Mononuclear cell (primary cell): Measurements from ENCODE around the gene PUS7. TPM values are rescaled to one million over a fixed set of nuclear protein-coding genes. Genes with fewer than 3 reads are reported as not detected.
"Not testable (repeated sequence)": the region's sequence is repeated elsewhere in the genome, so short reads cannot be mapped to it uniquely, and the experiment has no call there.

Experiments
- H3K27me3 ChIP-seq: 2 replicates; pipeline ENCODE4 v1.6.0; 2011; ENCODE audit warnings: low read length, control low read depth; ENCODE audit not compliant: insufficient read depth
- H3K4me1 ChIP-seq: 2 replicates; pipeline ENCODE4 v1.5.1; 2011; ENCODE audit warnings: mild to moderate bottlenecking, low read length, control low read depth; ENCODE audit not compliant: insufficient read depth
- H3K4me3 ChIP-seq: 2 replicates; pipeline ENCODE4 v1.5.1; 2011; ENCODE audit warnings: mild to moderate bottlenecking, low read length, moderate library complexity
- H3K9me3 ChIP-seq: 2 replicates; pipeline ENCODE4 v1.5.1; 2011; ENCODE audit warnings: low read depth, mild to moderate bottlenecking, control low read depth, low read length
- total RNA-seq: library from RNA; depleted of rRNA; stranded (reverse); fragments of >200 nt; gene quantifications from one replicate; pipeline ENCODE4 v1.2.3, GENCODE V29; 2012

The PUS7 gene
- total RNA-seq, 1 donor, result 6.3 TPM

- H3K4me1 ChIP-seq, H3K27me3 ChIP-seq, H3K4me3 ChIP-seq, H3K9me3 ChIP-seq: not testable (repeated sequence)
These were observed 79.9 kb downstream of the PUS7 start for GRCh38 chr7:105442214-105442613.

GRCh38 chr7:105439174-105439893 lies 82.7 kb downstream of the PUS7 start:
- Histone ChIP-seq H3K27me3 (no peaks in the 10 kb centered on the region), H3K4me1 (no peaks in the 10 kb centered on the region), H3K4me3 (no peak overlapping the region), H3K9me3 (no peaks in the 10 kb centered on the region)

GRCh38 chr7:105438847-105439173 lies 83.3 kb downstream of the PUS7 start:
- H3K27me3 ChIP-seq, result no peaks in the 10 kb centered on the region
- no peaks in the 10 kb centered on the region for H3K9me3 ChIP-seq
- H3K4me1 ChIP-seq, result no peaks in the 10 kb centered on the region
- H3K4me3 ChIP-seq, result no peak overlapping the region

- Histone ChIP-seq H3K9me3 (no peaks in the 10 kb centered on the region), H3K4me1 (no peaks in the 10 kb centered on the region), H3K4me3 (no peak overlapping the region), H3K27me3 (no peaks in the 10 kb centered on the region)
These were observed 83.8 kb downstream of the PUS7 start for GRCh38 chr7:105438254-105438653.

GRCh38 chr7:105437356-105437755 lies 84.7 kb downstream of the PUS7 start:
- not testable (repeated sequence) for H3K4me3 ChIP-seq, H3K4me1 ChIP-seq, H3K9me3 ChIP-seq, H3K27me3 ChIP-seq

- H3K27me3 ChIP-seq, result no peaks in the 10 kb centered on the region
- H3K4me1 ChIP-seq, result no peaks in the 10 kb centered on the region
- H3K4me3 ChIP-seq, result no peak overlapping the region
- no peaks in the 10 kb centered on the region for H3K9me3 ChIP-seq
These were observed 92.1 kb downstream of the PUS7 start for GRCh38 chr7:105429746-105430612.

GRCh38 chr7:105426606-105427146 lies 95.4 kb downstream of the PUS7 start:
- no peaks in the 10 kb centered on the region for H3K4me1 ChIP-seq
- H3K4me3 ChIP-seq, result no peak overlapping the region
- no peaks in the 10 kb centered on the region for H3K27me3 ChIP-seq
- H3K9me3 ChIP-seq, result no peaks in the 10 kb centered on the region

- H3K4me1 ChIP-seq, result no peaks in the 10 kb centered on the region
- no peak overlapping the region for H3K4me3 ChIP-seq
- H3K27me3 ChIP-seq, result no peaks in the 10 kb centered on the region
- no peaks in the 10 kb centered on the region for H3K9me3 ChIP-seq
These were observed 98.1 kb downstream of the PUS7 start for GRCh38 chr7:105423987-105424386.

- no peaks in the 10 kb centered on the region for H3K9me3 ChIP-seq
- no peak overlapping the region for H3K4me3 ChIP-seq
- no peaks in the 10 kb centered on the region for H3K4me1 ChIP-seq
- H3K27me3 ChIP-seq, result no peaks in the 10 kb centered on the region
These were observed 108.1 kb downstream of the PUS7 start for GRCh38 chr7:105413887-105414437.

- H3K4me1 ChIP-seq, H3K4me3 ChIP-seq, H3K9me3 ChIP-seq, H3K27me3 ChIP-seq: not testable (repeated sequence)
These were observed 111.3 kb downstream of the PUS7 start for GRCh38 chr7:105410774-105411173.

GRCh38 chr7:105409775-105410174 lies 112.3 kb downstream of the PUS7 start:
- not testable (repeated sequence) for H3K27me3 ChIP-seq, H3K4me3 ChIP-seq, H3K4me1 ChIP-seq, H3K9me3 ChIP-seq

GRCh38 chr7:105408791-105409410 lies 113.2 kb downstream of the PUS7 start:
- H3K4me3 ChIP-seq, result no peak overlapping the region
- H3K27me3 ChIP-seq, result no peaks in the 10 kb centered on the region
- no peaks in the 10 kb centered on the region for H3K9me3 ChIP-seq
- no peaks in the 10 kb centered on the region for H3K4me1 ChIP-seq
